Measurements from ENCODE around the gene TRIP10.

TRIP10 gene

GRCh38 chr19:6739390-6739882 lies at the start of gene TRIP10:
TRIP10 (plus strand) TSS chr19:6739680; CDS start chr19:6739762, 82 bp downstream.
- H3K4me3 ChIP-seq (ENCODE audit: low read length): peak within 1 kb of the TSS; percentile 57
- H3K27me3 ChIP-seq (ENCODE audit: insufficient read depth, low read length): no peaks in the 10 kb centered on the region
- H2AFZ ChIP-seq (ENCODE audit: low read depth, low read length): peak within 1 kb of the TSS; percentile 33

DNA sequence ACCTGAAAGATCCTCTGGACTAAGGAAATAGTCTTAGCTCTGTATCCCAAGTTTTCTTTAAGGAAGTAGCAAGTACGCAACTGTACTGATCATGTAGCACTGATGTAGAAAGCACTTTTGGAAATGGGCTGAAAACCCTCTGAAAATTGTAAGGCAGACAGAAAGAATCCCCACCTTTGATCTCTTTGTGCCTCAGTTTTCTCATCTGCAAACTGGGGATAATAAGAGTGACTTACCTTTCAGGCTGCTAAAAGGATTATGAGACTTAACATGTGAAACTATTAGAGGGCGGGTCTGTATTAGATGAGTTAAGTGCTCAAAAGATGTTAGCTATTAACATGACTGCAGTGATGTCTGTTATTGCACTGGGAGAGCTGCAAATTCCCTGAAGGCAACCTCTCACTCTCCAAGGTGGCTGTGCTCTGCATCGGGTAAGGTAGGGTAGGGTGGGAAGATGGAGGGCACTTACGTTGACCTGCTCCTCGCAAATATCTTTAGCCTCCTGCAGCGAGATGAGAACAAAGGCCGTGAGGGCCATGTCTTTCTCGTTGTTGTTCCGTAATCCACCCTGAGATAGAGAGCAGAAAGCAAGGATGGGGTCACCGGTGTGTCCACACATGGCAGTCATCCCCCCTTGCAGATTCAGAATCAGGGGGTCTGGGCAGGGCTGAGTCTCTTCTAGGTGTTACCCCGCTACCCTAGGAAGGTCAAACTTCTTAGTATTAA lies 49.2 kb upstream of the TRIP10 start:
- peaks cover 4% of the 10 kb centered on the region for H3K27me3 ChIP-seq (ENCODE audit: insufficient read depth, low read length)
- H3K4me1 ChIP-seq (ENCODE audit: insufficient read depth, low read length): no peaks in the 10 kb centered on the region
- H3K36me3 ChIP-seq (ENCODE audit: insufficient read depth, low read length): no peaks in the 10 kb centered on the region
- no peaks in the 10 kb centered on the region for H3K9me3 ChIP-seq (ENCODE audit: low read length)
- no peak overlapping the region for H3K4me3 ChIP-seq (ENCODE audit: low read length)
- H2AFZ ChIP-seq (ENCODE audit: low read depth, low read length): no peak overlapping the region

More at GRCh38 chr19:6739390-6739882, at the start of gene TRIP10:
- Histone ChIP-seq H3K36me3 (ENCODE audit: insufficient read depth, low read length) (no peaks in the 10 kb centered on the region), H3K4me1 (ENCODE audit: insufficient read depth, low read length) (peaks cover 47% of the 10 kb centered on the region), H3K9me3 (ENCODE audit: low read length) (no peaks in the 10 kb centered on the region)

- no peak overlapping the region for H2AFZ ChIP-seq (ENCODE audit: low read depth, low read length)
- H3K27me3 ChIP-seq (ENCODE audit: insufficient read depth, low read length): peaks cover 3% of the 10 kb centered on the region
- no peaks in the 10 kb centered on the region for H3K9me3 ChIP-seq (ENCODE audit: low read length)
- no peak overlapping the region for H3K4me3 ChIP-seq (ENCODE audit: low read length)
- H3K36me3 ChIP-seq (ENCODE audit: insufficient read depth, low read length): no peaks in the 10 kb centered on the region
- no peaks in the 10 kb centered on the region for H3K4me1 ChIP-seq (ENCODE audit: insufficient read depth, low read length)
Measured at GRCh38 chr19:6691342-6691741, 48.1 kb upstream of the TRIP10 start.

GRCh38 chr19:6692027-6692426 lies 47.5 kb upstream of the TRIP10 start:
- Histone ChIP-seq H3K4me3 (ENCODE audit: low read length) (no peak overlapping the region), H3K9me3 (ENCODE audit: low read length) (no peaks in the 10 kb centered on the region), H2AFZ (ENCODE audit: low read depth, low read length) (no peak overlapping the region), H3K36me3 (ENCODE audit: insufficient read depth, low read length) (no peaks in the 10 kb centered on the region), H3K27me3 (ENCODE audit: insufficient read depth, low read length) (no peaks in the 10 kb centered on the region), H3K4me1 (ENCODE audit: insufficient read depth, low read length) (no peaks in the 10 kb centered on the region)

DNA sequence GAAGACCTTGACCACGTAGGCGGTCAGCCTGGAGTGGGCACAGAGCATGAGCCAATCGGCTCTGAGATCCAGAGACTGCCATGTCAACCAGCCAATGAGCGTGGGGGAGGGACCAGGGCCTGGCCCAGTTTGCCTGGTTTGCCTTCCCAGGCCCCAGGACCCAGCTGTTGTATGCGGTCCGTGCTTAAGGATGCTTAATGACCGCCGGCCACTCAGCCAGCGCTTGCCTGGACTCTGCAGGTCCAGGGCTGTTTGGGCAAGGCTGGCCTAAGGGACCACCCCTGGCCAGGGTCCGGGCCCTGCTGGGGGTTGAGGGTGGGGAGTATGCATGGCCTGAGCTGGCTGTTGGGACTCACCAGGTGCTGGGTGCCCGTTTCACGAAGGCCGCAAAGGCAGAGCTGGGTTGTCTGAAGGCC lies 46.4 kb upstream of the TRIP10 start:
- no peaks in the 10 kb centered on the region for H3K4me1 ChIP-seq (ENCODE audit: insufficient read depth, low read length)
- H3K36me3 ChIP-seq (ENCODE audit: insufficient read depth, low read length): no peaks in the 10 kb centered on the region
- no peaks in the 10 kb centered on the region for H3K27me3 ChIP-seq (ENCODE audit: insufficient read depth, low read length)
- no peak overlapping the region for H2AFZ ChIP-seq (ENCODE audit: low read depth, low read length)
- H3K9me3 ChIP-seq (ENCODE audit: low read length): no peaks in the 10 kb centered on the region
- no peak overlapping the region for H3K4me3 ChIP-seq (ENCODE audit: low read length)

- no peak overlapping the region for H2AFZ ChIP-seq (ENCODE audit: low read depth, low read length)
- no peaks in the 10 kb centered on the region for H3K9me3 ChIP-seq (ENCODE audit: low read length)
- no peaks in the 10 kb centered on the region for H3K36me3 ChIP-seq (ENCODE audit: insufficient read depth, low read length)
- no peaks in the 10 kb centered on the region for H3K27me3 ChIP-seq (ENCODE audit: insufficient read depth, low read length)
- no peak overlapping the region for H3K4me3 ChIP-seq (ENCODE audit: low read length)
- no peaks in the 10 kb centered on the region for H3K4me1 ChIP-seq (ENCODE audit: insufficient read depth, low read length)
Measured at GRCh38 chr19:6693681-6694080, 45.8 kb upstream of the TRIP10 start.

DNA sequence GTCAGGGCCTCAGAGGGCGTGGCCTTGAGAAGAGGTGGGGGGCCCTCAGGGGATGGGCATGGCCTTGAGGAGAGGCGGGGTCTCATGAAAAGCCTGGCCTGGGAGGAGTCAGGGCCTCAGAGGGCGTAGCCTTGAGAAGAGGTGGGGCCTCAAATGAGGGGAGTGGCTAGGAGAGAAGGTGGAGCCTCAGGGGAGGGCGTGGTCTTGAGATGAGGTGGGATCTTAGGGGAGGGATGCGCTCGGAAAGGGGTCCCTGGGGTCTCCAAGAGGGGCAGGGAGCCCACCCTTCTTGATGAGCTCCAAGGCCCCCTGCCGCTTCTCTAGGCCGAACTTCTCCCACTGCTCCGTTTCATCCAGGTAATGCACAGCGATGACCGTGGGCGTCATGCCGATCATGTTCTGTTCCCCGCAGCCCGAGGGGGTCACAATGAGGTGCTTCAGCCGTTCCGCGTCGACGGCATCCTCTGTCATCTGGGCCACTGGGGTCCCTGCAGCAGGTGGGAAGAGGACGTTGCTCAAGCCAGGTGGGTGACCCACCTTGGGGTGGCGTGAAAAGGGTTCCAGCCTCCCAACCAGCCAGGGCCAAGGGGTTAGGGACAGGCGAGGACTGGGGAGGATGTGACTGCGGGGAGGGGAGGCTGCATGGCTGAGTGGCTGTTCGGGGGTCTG lies 45.2 kb upstream of the TRIP10 start:
- no peaks in the 10 kb centered on the region for H3K4me1 ChIP-seq (ENCODE audit: insufficient read depth, low read length)
- H3K9me3 ChIP-seq (ENCODE audit: low read length): no peaks in the 10 kb centered on the region
- no peak overlapping the region for H3K4me3 ChIP-seq (ENCODE audit: low read length)
- no peak overlapping the region for H2AFZ ChIP-seq (ENCODE audit: low read depth, low read length)
- H3K27me3 ChIP-seq (ENCODE audit: insufficient read depth, low read length): no peaks in the 10 kb centered on the region
- H3K36me3 ChIP-seq (ENCODE audit: insufficient read depth, low read length): no peaks in the 10 kb centered on the region

DNA sequence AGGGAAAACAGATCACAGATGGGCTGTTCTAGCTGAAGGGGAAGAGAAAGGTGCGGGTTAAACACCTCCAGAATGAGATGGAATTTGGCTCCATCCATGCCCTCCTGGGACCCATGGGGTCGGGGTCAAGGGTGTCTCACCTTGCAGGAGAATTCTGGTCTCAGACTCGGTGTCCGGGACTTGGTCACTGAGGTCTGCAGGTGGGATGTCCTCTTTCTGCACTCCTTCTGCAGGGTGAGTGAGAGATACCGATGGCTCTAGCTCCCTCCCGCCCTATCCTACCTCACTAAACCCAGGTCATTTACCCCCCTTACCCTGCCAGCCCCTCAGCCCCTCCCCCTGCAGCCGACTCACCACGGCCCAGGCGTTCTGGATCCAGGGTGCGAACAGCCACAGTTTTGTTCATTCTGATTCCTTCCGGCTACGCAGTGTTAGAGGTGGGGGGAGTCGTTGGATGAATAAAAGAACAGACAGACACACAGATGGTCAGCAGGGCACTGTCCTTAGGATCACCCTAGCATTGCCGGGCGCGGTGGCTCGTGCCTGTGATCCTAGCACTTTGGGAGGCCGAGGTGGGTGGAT lies 43.1 kb upstream of the TRIP10 start:
- Histone ChIP-seq H3K9me3 (ENCODE audit: low read length) (no peaks in the 10 kb centered on the region), H3K4me3 (ENCODE audit: low read length) (no peak overlapping the region), H3K4me1 (ENCODE audit: insufficient read depth, low read length) (no peaks in the 10 kb centered on the region), H2AFZ (ENCODE audit: low read depth, low read length) (no peak overlapping the region), H3K36me3 (ENCODE audit: insufficient read depth, low read length) (no peaks in the 10 kb centered on the region), H3K27me3 (ENCODE audit: insufficient read depth, low read length) (no peaks in the 10 kb centered on the region)

DNA sequence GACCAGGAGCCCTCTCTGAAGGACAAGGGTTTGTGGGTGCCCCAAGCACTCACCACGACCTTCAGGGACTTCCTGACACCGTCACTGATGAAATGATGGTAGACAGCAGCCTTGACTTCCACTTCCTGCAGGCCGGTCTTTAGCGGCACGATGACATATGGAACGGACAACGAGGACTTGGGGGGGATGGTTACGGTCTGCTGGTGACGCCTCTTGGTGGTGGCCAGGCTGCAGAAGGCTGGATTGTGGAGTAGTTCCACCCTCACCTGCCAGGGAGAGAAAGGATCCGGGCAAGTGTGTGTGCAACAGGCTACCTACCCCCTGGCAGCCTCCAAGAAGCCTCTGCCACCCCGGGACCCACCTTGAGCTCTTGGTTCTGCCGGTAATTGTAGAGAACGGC lies 42.2 kb upstream of the TRIP10 start:
- Histone ChIP-seq H3K27me3 (ENCODE audit: insufficient read depth, low read length) (no peaks in the 10 kb centered on the region), H3K9me3 (ENCODE audit: low read length) (no peaks in the 10 kb centered on the region), H3K4me1 (ENCODE audit: insufficient read depth, low read length) (no peaks in the 10 kb centered on the region), H3K36me3 (ENCODE audit: insufficient read depth, low read length) (no peaks in the 10 kb centered on the region), H2AFZ (ENCODE audit: low read depth, low read length) (no peak overlapping the region), H3K4me3 (ENCODE audit: low read length) (no peak overlapping the region)

GRCh38 chr19:6699935-6700334 lies 39.5 kb upstream of the TRIP10 start:
- no peaks in the 10 kb centered on the region for H3K27me3 ChIP-seq (ENCODE audit: insufficient read depth, low read length)

GRCh38 chr19:6700586-6701316 lies 38.7 kb upstream of the TRIP10 start:
- H3K4me1 ChIP-seq (ENCODE audit: insufficient read depth, low read length): no peaks in the 10 kb centered on the region
- no peaks in the 10 kb centered on the region for H3K27me3 ChIP-seq (ENCODE audit: insufficient read depth, low read length)
- H3K36me3 ChIP-seq (ENCODE audit: insufficient read depth, low read length): no peaks in the 10 kb centered on the region
- H2AFZ ChIP-seq (ENCODE audit: low read depth, low read length): no peak overlapping the region
- H3K4me3 ChIP-seq (ENCODE audit: low read length): no peak overlapping the region
- no peaks in the 10 kb centered on the region for H3K9me3 ChIP-seq (ENCODE audit: low read length)

More at GRCh38 chr19:6699935-6700334, 39.5 kb upstream of the TRIP10 start:
- H3K36me3 ChIP-seq (ENCODE audit: insufficient read depth, low read length): no peaks in the 10 kb centered on the region
- no peak overlapping the region for H2AFZ ChIP-seq (ENCODE audit: low read depth, low read length)
- no peaks in the 10 kb centered on the region for H3K4me1 ChIP-seq (ENCODE audit: insufficient read depth, low read length)
- no peaks in the 10 kb centered on the region for H3K9me3 ChIP-seq (ENCODE audit: low read length)
- no peak overlapping the region for H3K4me3 ChIP-seq (ENCODE audit: low read length)

DNA sequence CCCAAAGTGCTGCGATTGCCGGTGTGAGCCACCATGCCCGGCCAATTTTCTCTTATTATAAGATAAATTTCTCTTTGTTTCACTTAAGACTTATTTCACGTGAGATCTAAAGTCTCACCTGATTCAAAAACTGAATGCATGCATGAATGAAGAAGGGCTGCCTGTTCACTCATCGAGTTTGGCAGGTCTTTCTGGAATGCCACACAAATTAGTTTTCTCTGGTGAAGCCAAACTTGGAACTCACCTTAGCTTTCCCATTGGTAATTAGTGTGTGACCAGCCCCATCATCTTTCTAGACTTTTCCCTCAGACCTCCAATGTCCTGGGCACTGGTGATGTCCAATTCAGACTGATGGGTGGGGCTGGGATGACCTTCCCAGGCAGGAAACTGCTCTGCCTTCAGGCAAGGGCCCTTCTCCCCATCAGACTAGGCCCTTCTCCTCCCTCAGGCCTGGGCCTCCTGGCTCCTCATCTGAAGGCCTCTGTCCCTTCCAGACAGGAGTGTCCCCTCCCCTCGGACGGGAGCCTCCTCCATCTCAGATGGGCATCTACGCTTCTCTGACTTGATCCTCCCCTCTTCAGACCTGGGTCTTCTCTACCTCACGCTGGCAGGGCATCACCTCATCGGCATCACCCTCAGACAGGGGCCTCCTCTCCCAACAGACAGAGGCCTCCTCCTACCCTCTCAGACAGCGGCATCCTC lies 33.4 kb upstream of the TRIP10 start:
- H3K36me3 ChIP-seq (ENCODE audit: insufficient read depth, low read length): no peaks in the 10 kb centered on the region

More for the DNA sequence above, 33.4 kb upstream of the TRIP10 start:
- Histone ChIP-seq H3K4me1 (ENCODE audit: insufficient read depth, low read length) (no peaks in the 10 kb centered on the region), H3K27me3 (ENCODE audit: insufficient read depth, low read length) (peaks cover 24% of the 10 kb centered on the region), H3K9me3 (ENCODE audit: low read length) (no peaks in the 10 kb centered on the region), H3K4me3 (ENCODE audit: low read length) (no peak overlapping the region), H2AFZ (ENCODE audit: low read depth, low read length) (no peak overlapping the region)
